PFSK-1 (cell line): Measurements from ENCODE around the gene STAC2.

Experiments used
- POLR2AphosphoS5 ChIP-seq: IDR thresholded peaks from 2 replicates; pipeline ENCODE4 v1.6.1; 2012; ENCODE audit warnings: low read depth, mild to moderate bottlenecking, control low read depth, low read length, moderate library complexity
- REST ChIP-seq, 2 experiments: IDR thresholded peaks; 2 replicates each; pipeline versions ENCODE4 v1.6.1 to v1.8.0; 2011 to 2012; ENCODE audit warnings: low read depth in 2 of 2, low read length in 2 of 2, control low read depth in 1 of 2, inconsistent platforms in 1 of 2, mild to moderate bottlenecking in 1 of 2, moderate library complexity in 1 of 2; ENCODE audit not compliant: insufficient read depth in 1 of 2
- SIN3A ChIP-seq: IDR thresholded peaks from 2 replicates; pipeline ENCODE4 v1.6.1; 2012; ENCODE audit warnings: mild to moderate bottlenecking, low read length, moderate library complexity, borderline replicate concordance; ENCODE audit not compliant: insufficient read depth
- TAF1 ChIP-seq: IDR thresholded peaks from 2 replicates; pipeline ENCODE4 v1.6.1; 2012; ENCODE audit warnings: low read length, control low read depth, borderline replicate concordance; ENCODE audit not compliant: insufficient read depth

GRCh38 chr17:39236981-39237441 lies 11.3 kb upstream of the STAC2 start:
- TF ChIP-seq POLR2AphosphoS5, result no peak
- TF ChIP-seq REST (IDR thresholded peaks at IDR 0.05; ENCODE audit: insufficient read depth in 1 of 2, low read depth in 2 of 2, low read length in 2 of 2), result no peak
- no peak for TF ChIP-seq SIN3A
- no peak for TF ChIP-seq TAF1
